GM12878 (cell line): ENCODE results near the gene PPHLN1. TPM values are rescaled to one million over a fixed set of nuclear protein-coding genes. Genes with fewer than 3 reads are reported as not detected.

Experiments
- ATAC-seq: fragments of 200-7000 bp; cut with Tn5 transposase; 3 replicates; pipeline ENCODE4 v1.9.1; 2020; ENCODE audit warnings: mild to moderate bottlenecking, moderate library complexity
- BruUV-seq: library from RNA; stranded (reverse); fragments of 400-500 nt; replicated peaks from 2 replicates; lab custom pipeline; 2021; lab: Mats Ljungman, UMichigan
- CTCF ChIA-PET: fragments of 300-600 bp; sonication (Branson Sonifier 250); formaldehyde crosslinking; extraction: SDS; loops from one replicate; lab custom pipeline; 2021; ENCODE audit warnings: inconsistent platforms; lab: Yijun Ruan, JAX
- POLR2A ChIA-PET: fragments of 350-600 bp; formaldehyde crosslinking; extraction: SDS; loops from one replicate; lab custom pipeline; 2021; ENCODE audit warnings: inconsistent platforms; lab: Charles Lee
- RAD21 ChIA-PET: fragments of 300-600 bp; sonication (Branson Sonifier 250); formaldehyde crosslinking; loops from one replicate; lab custom pipeline; 2023; ENCODE audit warnings: antibody characterized with exemption; ENCODE audit not compliant: unreplicated experiment; lab: Charles Lee
- SMC1A ChIA-PET: fragments of 300-600 bp; sonication (Branson Sonifier 250); formaldehyde crosslinking; loops from one replicate; lab custom pipeline; 2023; ENCODE audit not compliant: unreplicated experiment, uncharacterized antibody; lab: Charles Lee
- DNase-seq: peaks from one replicate; pipeline ENCODE4 v3.0.0-alpha.2; 2011; ENCODE audit warnings: low read depth, low spot score
- FAIRE-seq: peaks from 3 replicates; lab custom pipeline; 2011; peaks lifted over from hg19 to GRCh38; lab: Jason Lieb, UNC
- H2AFZ ChIP-seq: 2 replicates; pipeline ENCODE4 v1.6.0; 2011; ENCODE audit warnings: low read depth, low read length, control low read depth; ENCODE audit not compliant: control insufficient read depth
- H3K27ac ChIP-seq: 2 replicates; pipeline ENCODE4 v1.5.1; 2011; ENCODE audit warnings: control low read depth; ENCODE audit not compliant: control insufficient read depth, insufficient read depth
- H3K27me3 ChIP-seq, 2 experiments: replicated peaks in 1 of 2; 2 replicates each; pipeline versions ENCODE4 v1.6.0 to v1.6.1; 2011; ENCODE audit warnings: low read length in 1 of 2; ENCODE audit not compliant: control insufficient read depth in 2 of 2, insufficient read depth in 2 of 2
- H3K36me3 ChIP-seq, 2 experiments: 2 replicates each; pipeline ENCODE4 v1.5.1; 2011; ENCODE audit warnings: low read length in 1 of 2; ENCODE audit not compliant: control insufficient read depth in 2 of 2, insufficient read depth in 2 of 2
- H3K4me1 ChIP-seq: 2 replicates; pipeline ENCODE4 v1.6.1; 2011; ENCODE audit warnings: mild to moderate bottlenecking, low read length, moderate library complexity, mixed read lengths; ENCODE audit not compliant: control insufficient read depth, insufficient read depth
- H3K4me2 ChIP-seq: 2 replicates; pipeline ENCODE4 v1.6.0; 2011; ENCODE audit warnings: control low read depth; ENCODE audit not compliant: control insufficient read depth, insufficient read depth
- H3K4me3 ChIP-seq: fragments of 200-600 bp; sonication (generic); 2 replicates; pipeline ENCODE4 v1.5.1; 2016
- H3K79me2 ChIP-seq: 2 replicates; pipeline ENCODE4 v1.6.0; 2011; ENCODE audit warnings: low read length; ENCODE audit not compliant: control insufficient read depth, insufficient read depth
- H3K9ac ChIP-seq: 2 replicates; pipeline ENCODE4 v1.8.0; 2011; ENCODE audit warnings: low read length, control low read depth, mixed read lengths; ENCODE audit not compliant: control insufficient read depth, insufficient read depth
- H3K9me3 ChIP-seq: replicated peaks from 3 replicates; pipeline ENCODE4 v1.5.1; 2011; ENCODE audit warnings: mild to moderate bottlenecking, low read length; ENCODE audit not compliant: control insufficient read depth, insufficient read depth
- H4K20me1 ChIP-seq: 2 replicates; pipeline ENCODE4 v1.6.0; 2011; ENCODE audit not compliant: control insufficient read depth, insufficient read depth
- HDAC2 ChIP-seq: fragments of 200-600 bp; sonication (generic); IDR thresholded peaks from 2 replicates; pipeline ENCODE4 v1.6.1; 2017
- NRF1 ChIP-seq: conservative IDR thresholded peaks from 2 replicates; pipeline ENCODE4 v1.6.1; 2011; ENCODE audit warnings: mild to moderate bottlenecking, low read depth, low read length, improper control_type of control experiment
- POLR2AphosphoS5 ChIP-seq: IDR thresholded peaks from 2 replicates; pipeline ENCODE4 v1.6.1; 2011; ENCODE audit warnings: mild to moderate bottlenecking, low read length, inconsistent platforms
- TCF12 ChIP-seq: IDR thresholded peaks from 2 replicates; pipeline ENCODE4 v1.6.1; 2011; ENCODE audit warnings: low read depth, mild to moderate bottlenecking, low read length
- ZNF274 ChIP-seq: IDR thresholded peaks from one replicate; pipeline ENCODE4 v1.8.0; 2011; ENCODE audit not compliant: insufficient read length, insufficient read depth
- WGBS: methylation state at CpG from one replicate; pipeline ENCODE4 v1.1.6; 2016; ENCODE audit warnings: low lambda C conversion rate; ENCODE audit not compliant: insufficient replicate concordance, insufficient coverage; ENCODE audit errors: missing lambda C conversion rate; 5-methylcytosine and 5-hydroxymethylcytosine counted together
- in situ Hi-C: fragments of 300-500 bp; cut with MboI; formaldehyde crosslinking; loops from 9 replicates; pipeline ENCODE4 v1.14.3; 2018; ENCODE audit warnings: mixed read lengths
- intact Hi-C: fragments of 100-400 bp; cut with micrococcal nuclease; formaldehyde crosslinking; loops from one replicate; pipeline ENCODE4 v1.14.2; 2022; ENCODE audit not compliant: unreplicated experiment
- polyA plus RNA-seq, 11 experiments: library from polyadenylated mRNA; depleted of rRNA in 4 of 11; unstranded in 6 of 11; stranded (reverse) in 5 of 11; fragments of >200 nt; fragmentation: Nextera tagmentation in 4 of 11; fragmentation: Illumina TruSeq in 1 of 11; extraction: Ambion mirVana in 4 of 11; extraction: Trizol in 1 of 11; gene quantifications; 1 replicate in 1 of 11; 2 replicates in 10 of 11; pipeline versions ENCODE4 v1.2.1 to v1.2.3, GENCODE V29; 2011 to 2016; ENCODE audit warnings: inconsistent platforms in 2 of 11, missing spikeins in 2 of 11, low read depth in 1 of 11
- total RNA-seq, 4 experiments: library from RNA; depleted of rRNA in 3 of 4; stranded (reverse); fragments of >200 nt in 3 of 4; fragmentation: Illumina TruSeq in 1 of 4; extraction: Trizol in 1 of 4; gene quantifications; 2 replicates each; pipeline versions ENCODE4 v1.2.1 to v1.2.3, GENCODE V29; 2013 to 2021
- TF ChIP-seq, protein P1 (sequence below): fragments of 450-650 bp; IDR thresholded peaks from 2 replicates; pipeline ENCODE4 v1.6.1; 2017; ENCODE audit warnings: low read depth, mild to moderate bottlenecking, moderate library complexity

The PPHLN1 gene
- total and polyA plus RNA-seq, 10 of the 15 experiments (the other 5 are each of a cell fraction or from before 2014, with no cell fraction given) = 73.6 to 117 (median 92.1) TPM

DNA sequence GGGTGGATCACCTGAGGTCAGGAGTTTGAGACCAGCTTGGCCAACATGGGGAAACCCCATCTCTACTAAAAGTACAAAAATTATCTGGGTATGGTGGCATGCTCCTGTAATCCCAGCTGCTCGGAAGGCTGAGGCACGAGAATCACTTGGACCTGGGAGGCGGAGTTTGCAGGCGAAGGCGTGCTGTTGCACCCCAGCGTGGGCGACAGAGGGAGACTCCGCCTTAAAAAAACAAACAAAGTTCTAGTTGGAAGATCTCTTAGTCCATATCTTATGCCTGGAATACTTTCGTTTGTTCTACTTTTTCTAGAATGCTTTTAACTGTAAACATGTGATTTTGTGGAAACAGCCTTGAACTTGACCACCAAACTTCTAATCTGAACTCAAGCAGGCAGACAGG, 38.7 kb downstream of the PPHLN1 start:
- no peak overlapping the region for H3K9ac ChIP-seq
- ChIA-PET SMC1A (no interaction called here), POLR2A (no interaction called here), RAD21 (no interaction called here), CTCF (interaction anchor here (1.0 to 2.4 kb wide), 2 partner anchors 8 to 38 kb away, joined by 3 to 16 read pairs; no protein-coding TSS in a partner anchor)
- peaks cover 16% of the 10 kb centered on the region for H3K4me1 ChIP-seq
- ATAC-seq (no peak), DNase-seq (no peak), FAIRE-seq (no peak)
- 80% methylated on average over 9 of the region's 9 CpGs for WGBS
- BruUV-seq = no TSS peak
- H3K9me3 ChIP-seq = no peaks in the 10 kb centered on the region; the same call in 2 of the 3 replicates
- TF ChIP-seq HDAC2 = no peak
- no peak for TF ChIP-seq ZNF274
- TF ChIP-seq, protein P1, sequence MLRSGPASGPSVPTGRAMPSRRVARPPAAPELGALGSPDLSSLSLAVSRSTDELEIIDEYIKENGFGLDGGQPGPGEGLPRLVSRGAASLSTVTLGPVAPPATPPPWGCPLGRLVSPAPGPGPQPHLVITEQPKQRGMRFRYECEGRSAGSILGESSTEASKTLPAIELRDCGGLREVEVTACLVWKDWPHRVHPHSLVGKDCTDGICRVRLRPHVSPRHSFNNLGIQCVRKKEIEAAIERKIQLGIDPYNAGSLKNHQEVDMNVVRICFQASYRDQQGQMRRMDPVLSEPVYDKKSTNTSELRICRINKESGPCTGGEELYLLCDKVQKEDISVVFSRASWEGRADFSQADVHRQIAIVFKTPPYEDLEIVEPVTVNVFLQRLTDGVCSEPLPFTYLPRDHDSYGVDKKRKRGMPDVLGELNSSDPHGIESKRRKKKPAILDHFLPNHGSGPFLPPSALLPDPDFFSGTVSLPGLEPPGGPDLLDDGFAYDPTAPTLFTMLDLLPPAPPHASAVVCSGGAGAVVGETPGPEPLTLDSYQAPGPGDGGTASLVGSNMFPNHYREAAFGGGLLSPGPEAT = no peak
- no peak for TF ChIP-seq NRF1
- no peak for TF ChIP-seq POLR2AphosphoS5
- TF ChIP-seq TCF12 = no peak
- no peaks in the 10 kb centered on the region; the same call in none of the 2 replicates for H3K79me2 ChIP-seq
- intact Hi-C loops (no loop called here), in situ Hi-C loops (loop anchor here (25.0 kb wide), 1 partner anchor 1102 kb away; no protein-coding TSS in a partner anchor)
- peaks cover 0 to 3% of the 10 kb centered on the region in 2 experiments; a peak in 1 of 4 replicates for H3K36me3 ChIP-seq
- no peaks in the 10 kb centered on the region for H3K27me3 ChIP-seq
- H3K4me2 ChIP-seq = no peak overlapping the region
- no peak overlapping the region for H2AFZ ChIP-seq
- no peak overlapping the region for H3K27ac ChIP-seq
- no peaks in the 10 kb centered on the region for H4K20me1 ChIP-seq
- no peak overlapping the region for H3K4me3 ChIP-seq
